HS-5 (cell line): Measurements from ENCODE around the gene TGIF2.
A peak's percentile ranks its signal among the peaks of the same experiment; 100 is the strongest.

Experiments
- DNase-seq: peaks from one replicate; pipeline ENCODE4 v3.0.0-alpha.2; 2012; ENCODE audit warnings: low read depth

The TGIF2 gene

GRCh38 chr20:36573103-36573797 is at the start of gene TGIF2:
Gene TGIF2, plus strand, starts transcription at chr20:36573597. Its CDS starts 5,178 bp downstream, at chr20:36578775.
- DNase-seq: peak; percentile 42

- DNase-seq: no peak
These were observed 47.6 kb upstream of the TGIF2 start for GRCh38 chr20:36525620-36526365.

GRCh38 chr20:36526521-36527011 is 46.8 kb upstream of the TGIF2 start:
- no peak for DNase-seq

- no peak for DNase-seq
These were observed 45.9 kb upstream of the TGIF2 start for GRCh38 chr20:36527331-36528125.

GRCh38 chr20:36528176-36528874 is 45.1 kb upstream of the TGIF2 start:
- DNase-seq: no peak

- DNase-seq: no peak
These were observed 44.5 kb upstream of the TGIF2 start for GRCh38 chr20:36528875-36529417.

GRCh38 chr20:36532388-36532787 is 41.0 kb upstream of the TGIF2 start:
- no peak for DNase-seq

- no peak for DNase-seq
These were observed 40.6 kb upstream of the TGIF2 start for GRCh38 chr20:36532822-36533221.

- no peak for DNase-seq
These were observed 35.2 kb upstream of the TGIF2 start for GRCh38 chr20:36538026-36538722.

- DNase-seq: no peak
These were observed 32.7 kb upstream of the TGIF2 start for GRCh38 chr20:36540551-36541211.

GRCh38 chr20:36541227-36541767 is 32.1 kb upstream of the TGIF2 start, which contains the start of gene MYL9:
Gene MYL9, plus strand, starts transcription at chr20:36541519. Its CDS starts 3,366 bp downstream, at chr20:36544885.
- no peak for DNase-seq

- no peak for DNase-seq
These were observed 31.5 kb upstream of the TGIF2 start for GRCh38 chr20:36541768-36542488.

GRCh38 chr20:36542516-36543183 is 30.7 kb upstream of the TGIF2 start:
- DNase-seq: no peak

- DNase-seq: peak; percentile 36
These were observed 29.9 kb upstream of the TGIF2 start for GRCh38 chr20:36543184-36544133.

- no peak for DNase-seq
These were observed 29.0 kb upstream of the TGIF2 start for GRCh38 chr20:36544134-36545018.

- no peak for DNase-seq
These were observed 27.2 kb upstream of the TGIF2 start for GRCh38 chr20:36546111-36546736.
